SK-N-MC (cell line): ENCODE measurements around the gene FBXL19.
A peak's percentile ranks its signal among the peaks of the same experiment; 100 is the strongest.
"Not testable (repeated sequence)": the region's sequence is repeated elsewhere in the genome, so short reads cannot be mapped to it uniquely, and the experiment has no call there.

ENCODE experiments used
- DNase-seq: peaks from one replicate; pipeline ENCODE4 v3.0.0-alpha.2; 2011; ENCODE audit warnings: low read depth, low spot score
- H3K27ac ChIP-seq: fragments of 200-600 bp; sonication (generic); 2 replicates; pipeline ENCODE4 v1.5.1; 2016; ENCODE audit warnings: mixed run types
- H3K36me3 ChIP-seq: fragments of 200-600 bp; sonication (generic); 2 replicates; pipeline ENCODE4 v1.6.1; 2017; ENCODE audit warnings: antibody characterized with exemption, low read length, mixed read lengths; ENCODE audit not compliant: insufficient read depth
- H3K4me3 ChIP-seq: fragments of 200-600 bp; sonication (generic); 2 replicates; pipeline ENCODE4 v1.5.1; 2016
- H3K9ac ChIP-seq: fragments of 200-600 bp; sonication (generic); 2 replicates; pipeline ENCODE4 v1.8.0; 2017; ENCODE audit warnings: mixed run types, mixed read lengths; ENCODE audit not compliant: insufficient read length
- H3K9me3 ChIP-seq: fragments of 200-600 bp; sonication (generic); 2 replicates; pipeline ENCODE4 v1.6.1; 2017; ENCODE audit warnings: low read depth, mild to moderate bottlenecking, antibody characterized with exemption, low read length, moderate library complexity, mixed read lengths
- EZH2 ChIP-seq: fragments of 200-600 bp; sonication (generic); IDR thresholded peaks from one replicate; pipeline ENCODE4 v1.6.1; 2017; ENCODE audit warnings: antibody characterized with exemption
- FOXP2 ChIP-seq: optimal IDR thresholded peaks from 2 replicates; pipeline ENCODE3; 2011; ENCODE audit warnings: mild to moderate bottlenecking, moderate library complexity; ENCODE audit not compliant: insufficient read depth; ENCODE audit errors: extremely low read length, control extremely low read depth
- POLR2AphosphoS5 ChIP-seq: IDR thresholded peaks from 2 replicates; pipeline ENCODE4 v1.6.1; 2012; ENCODE audit warnings: mild to moderate bottlenecking, low read depth, low read length, borderline replicate concordance

Gene FBXL19

GRCh38 chr16:30885196-30885595 is 38.2 kb upstream of the FBXL19 start:
- H3K27ac ChIP-seq: no peak overlapping the region
- TF ChIP-seq EZH2: no peak
- TF ChIP-seq POLR2AphosphoS5: no peak
- no peak for TF ChIP-seq FOXP2
- H3K9me3 ChIP-seq: no peaks in the 10 kb centered on the region
- no peak overlapping the region for H3K9ac ChIP-seq
- no peak overlapping the region for H3K4me3 ChIP-seq
- no peak for DNase-seq
- peaks cover 3% of the 10 kb centered on the region; the same call in 1 of the 2 replicates for H3K36me3 ChIP-seq

- Histone ChIP-seq H3K36me3 (peaks cover 3% of the 10 kb centered on the region; the same call in 1 of the 2 replicates), H3K9ac (no peak overlapping the region), H3K9me3 (no peaks in the 10 kb centered on the region), H3K4me3 (no peak overlapping the region), H3K27ac (no peak overlapping the region)
- TF ChIP-seq FOXP2: no peak
- no peak for TF ChIP-seq EZH2
- no peak for TF ChIP-seq POLR2AphosphoS5
- DNase-seq: no peak
These were observed 37.2 kb upstream of the FBXL19 start for GRCh38 chr16:30886145-30886544.

- no peak for DNase-seq
- TF ChIP-seq EZH2: no peak
- TF ChIP-seq FOXP2: no peak
- no peak for TF ChIP-seq POLR2AphosphoS5
- no peak overlapping the region for H3K4me3 ChIP-seq
- H3K9ac ChIP-seq: no peak overlapping the region
- no peak overlapping the region for H3K27ac ChIP-seq
- H3K36me3 ChIP-seq: peaks cover 3% of the 10 kb centered on the region; the same call in 1 of the 2 replicates
- no peaks in the 10 kb centered on the region for H3K9me3 ChIP-seq
These were observed 35.4 kb upstream of the FBXL19 start for GRCh38 chr16:30887927-30888326.

GRCh38 chr16:30888856-30889499 is 34.4 kb upstream of the FBXL19 start:
- TF ChIP-seq POLR2AphosphoS5 (no peak), FOXP2 (no peak), EZH2 (no peak)
- H3K27ac ChIP-seq: no peak overlapping the region
- no peak for DNase-seq
- H3K9ac ChIP-seq: no peak overlapping the region
- H3K9me3 ChIP-seq: no peaks in the 10 kb centered on the region
- peaks cover 3% of the 10 kb centered on the region; the same call in 1 of the 2 replicates for H3K36me3 ChIP-seq
- H3K4me3 ChIP-seq: no peak overlapping the region

GRCh38 chr16:30889721-30890120 is 33.7 kb upstream of the FBXL19 start:
- Histone ChIP-seq H3K9ac (no peak overlapping the region), H3K27ac (no peak overlapping the region), H3K4me3 (no peak overlapping the region), H3K9me3 (no peaks in the 10 kb centered on the region), H3K36me3 (peaks cover 3% of the 10 kb centered on the region; the same call in 1 of the 2 replicates)
- no peak for TF ChIP-seq FOXP2
- no peak for TF ChIP-seq EZH2
- TF ChIP-seq POLR2AphosphoS5: no peak
- no peak for DNase-seq

GRCh38 chr16:30891043-30891823 is 32.1 kb upstream of the FBXL19 start:
- H3K4me3 ChIP-seq, H3K27ac ChIP-seq, H3K9me3 ChIP-seq, DNase-seq, H3K9ac ChIP-seq, H3K36me3 ChIP-seq: not testable (repeated sequence)

GRCh38 chr16:30892670-30893416 is 30.5 kb upstream of the FBXL19 start:
- H3K9ac ChIP-seq: peak overlapping the region; percentile 79
- no peak for TF ChIP-seq POLR2AphosphoS5
- TF ChIP-seq EZH2: no peak
- no peak for TF ChIP-seq FOXP2
- no peak overlapping the region for H3K27ac ChIP-seq
- no peak for DNase-seq
- peak overlapping the region; percentile 84 for H3K4me3 ChIP-seq
- peaks cover 3% of the 10 kb centered on the region; the same call in 1 of the 2 replicates for H3K36me3 ChIP-seq
- no peaks in the 10 kb centered on the region for H3K9me3 ChIP-seq

GRCh38 chr16:30893417-30893743 is 30.0 kb upstream of the FBXL19 start:
- TF ChIP-seq EZH2: no peak
- DNase-seq: no peak
- Histone ChIP-seq H3K4me3 (peak overlapping the region; percentile 84), H3K27ac (no peak overlapping the region), H3K9me3 (no peaks in the 10 kb centered on the region), H3K36me3 (peaks cover 3% of the 10 kb centered on the region; the same call in 1 of the 2 replicates), H3K9ac (peak overlapping the region; percentile 79)
